B cell (primary cell): ENCODE results near the gene ZNF710.

Source experiments
- CTCF ChIP-seq: fragments of 200-600 bp; IDR thresholded peaks from one replicate; pipeline ENCODE4 v1.8.0; 2022; ENCODE audit warnings: antibody characterized with exemption, mild to moderate bottlenecking
- EZH2 ChIP-seq: IDR thresholded peaks from 2 replicates; pipeline ENCODE4 v1.6.1; 2012; ENCODE audit warnings: borderline replicate concordance, low read depth, mild to moderate bottlenecking, moderate library complexity, low read length; ENCODE audit not compliant: insufficient read depth, poor library complexity, severe bottlenecking

DNA sequence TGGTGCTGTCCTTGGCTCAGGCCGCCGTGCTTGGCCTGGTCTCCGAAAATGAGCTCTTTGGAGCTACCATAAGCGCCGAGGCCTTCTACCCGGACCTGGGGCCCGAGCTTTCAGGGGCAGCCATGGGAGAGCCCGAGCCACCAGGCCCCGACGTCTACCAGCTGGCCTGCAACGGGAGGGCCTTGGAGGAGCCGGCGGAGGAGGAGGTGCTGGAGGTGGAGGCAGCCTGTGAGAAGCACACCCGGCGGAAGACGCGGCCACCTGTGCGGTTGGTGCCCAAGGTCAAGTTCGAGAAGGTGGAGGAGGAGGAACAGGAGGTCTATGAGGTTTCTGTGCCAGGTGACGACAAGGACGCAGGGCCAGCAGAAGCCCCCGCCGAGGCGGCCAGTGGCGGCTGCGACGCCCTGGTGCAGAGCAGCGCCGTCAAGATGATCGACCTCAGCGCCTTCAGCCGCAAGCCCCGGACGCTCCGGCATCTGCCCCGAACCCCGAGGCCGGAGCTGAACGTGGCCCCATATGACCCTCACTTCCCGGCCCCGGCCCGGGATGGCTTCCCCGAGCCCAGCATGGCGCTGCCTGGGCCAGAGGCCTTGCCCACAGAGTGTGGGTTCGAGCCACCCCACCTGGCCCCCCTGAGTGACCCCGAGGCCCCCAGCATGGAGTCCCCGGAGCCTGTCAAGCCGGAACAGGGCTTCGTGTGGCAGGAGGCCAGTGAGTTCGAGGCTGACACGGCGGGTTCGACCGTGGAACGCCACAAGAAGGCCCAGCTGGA is 66.2 kb downstream of the ZNF710 start:
- TF ChIP-seq CTCF (no peak), EZH2 (no peak)
